HepG2 (cell line): Measurements from ENCODE around the gene ANO9. TPM values are rescaled to one million over a fixed set of nuclear protein-coding genes. Genes with fewer than 3 reads are reported as not detected.
"Not testable (repeated sequence)": the region's sequence is repeated elsewhere in the genome, so short reads cannot be mapped to it uniquely, and the experiment has no call there.

Source experiments
- ATAC-seq: fragments of 200-7000 bp; cut with Tn5 transposase; 3 replicates; pipeline ENCODE4 v1.9.1; 2020; ENCODE audit warnings: mild to moderate bottlenecking, moderate library complexity
- BruUV-seq: library from RNA; stranded (reverse); fragments of 400-500 nt; replicated peaks from 2 replicates; lab custom pipeline; 2021; lab: Mats Ljungman, UMichigan
- CTCF ChIA-PET: fragments of 300-600 bp; formaldehyde crosslinking; extraction: SDS; loops from one replicate; lab custom pipeline; 2021; ENCODE audit warnings: low total read pairs, inconsistent platforms, low intra/inter-chr PET ratio; lab: Yijun Ruan, JAX
- POLR2A ChIA-PET: fragments of 350-600 bp; sonication (Branson Sonifier 250); formaldehyde crosslinking; loops from one replicate; lab custom pipeline; 2020; ENCODE audit warnings: antibody characterized with exemption, inconsistent platforms; lab: Yijun Ruan, JAX
- DNase-seq: peaks from one replicate; pipeline ENCODE4 v3.0.0-alpha.2; 2015; ENCODE audit warnings: low spot score
- FAIRE-seq: peaks from 3 replicates; lab custom pipeline; 2011; peaks lifted over from hg19 to GRCh38; lab: Jason Lieb, UNC
- H2AFZ ChIP-seq: one replicate; pipeline ENCODE4 v1.6.1; 2011; ENCODE audit warnings: low read length, inconsistent platforms
- H3K27ac ChIP-seq: fragments of 300-600 bp; 3 replicates; pipeline ENCODE4 v1.8.0; 2011; ENCODE audit warnings: mixed run types, mild to moderate bottlenecking, mixed read lengths, low read length, inconsistent platforms; ENCODE audit not compliant: insufficient read depth; ENCODE audit errors: extremely low read length
- H3K27me3 ChIP-seq, 2 experiments: fragments of 200-600 bp in 1 of 2; 2 replicates in 1 of 2; 3 replicates in 1 of 2; pipeline versions ENCODE4 v1.6.0 to v1.8.0; 2011; ENCODE audit warnings: low read length in 2 of 2, mild to moderate bottlenecking in 2 of 2, moderate library complexity in 2 of 2, inconsistent platforms in 1 of 2; ENCODE audit not compliant: insufficient read depth in 2 of 2, control insufficient read depth in 1 of 2
- H3K36me3 ChIP-seq, 2 experiments: fragments of 200-600 bp in 1 of 2; replicated peaks in 1 of 2; 2 replicates in 1 of 2; 3 replicates in 1 of 2; pipeline versions ENCODE4 v1.5.1 to v1.8.0; 2011; ENCODE audit warnings: low read length in 2 of 2, inconsistent platforms in 1 of 2; ENCODE audit not compliant: insufficient read depth in 2 of 2, control insufficient read depth in 1 of 2
- H3K4me1 ChIP-seq: 2 replicates; pipeline ENCODE4 v1.5.1; 2012; ENCODE audit warnings: low read length, inconsistent platforms; ENCODE audit not compliant: insufficient read depth
- H3K4me2 ChIP-seq: 2 replicates; pipeline ENCODE4 v1.6.0; 2011; ENCODE audit warnings: low read depth, low read length, inconsistent platforms
- H3K4me3 ChIP-seq, 3 experiments: fragments of 200-600 bp in 1 of 3; sonication (generic), shearing (Covaris generic) in 1 of 3; replicated peaks in 1 of 3; 2 replicates each; pipeline ENCODE4 v1.5.1; 2011 to 2016; ENCODE audit warnings: low read length in 3 of 3, inconsistent platforms in 2 of 3, low read depth in 2 of 3, mild to moderate bottlenecking in 2 of 3, control low read depth in 1 of 3, mixed read lengths in 1 of 3; ENCODE audit not compliant: insufficient read depth in 1 of 3
- H3K79me2 ChIP-seq: one replicate; pipeline ENCODE4 v1.6.1; 2011; ENCODE audit warnings: low read length, inconsistent platforms; ENCODE audit not compliant: insufficient read depth
- H3K9ac ChIP-seq: 2 replicates; pipeline ENCODE4 v1.6.0; 2011; ENCODE audit warnings: mild to moderate bottlenecking, low read depth, low read length, inconsistent platforms; ENCODE audit not compliant: insufficient read depth
- H3K9me3 ChIP-seq: 2 replicates; pipeline ENCODE4 v1.5.1; 2012; ENCODE audit warnings: mild to moderate bottlenecking, low read length
- H4K20me1 ChIP-seq: 2 replicates; pipeline ENCODE4 v1.6.0; 2011; ENCODE audit warnings: inconsistent platforms, mild to moderate bottlenecking, low read length, moderate library complexity; ENCODE audit not compliant: insufficient read depth
- RELA ChIP-seq: sonication (generic); formaldehyde crosslinking; IDR thresholded peaks from 2 replicates; pipeline ENCODE4 v1.4.0; 2020; ENCODE audit warnings: missing genetic modification reagents
- SUZ12 ChIP-seq: fragments of 150-350 bp; IDR thresholded peaks from 2 replicates; pipeline ENCODE4 v1.6.1; 2014; ENCODE audit warnings: low read depth, low read length
- ZNF101 ChIP-seq: sonication (generic); formaldehyde crosslinking; IDR thresholded peaks from 2 replicates; pipeline ENCODE4 v1.4.0; 2020; ENCODE audit warnings: mild to moderate bottlenecking, low read depth, missing genetic modification reagents, borderline replicate concordance
- WGBS: methylation state at CpG from one replicate; pipeline ENCODE4 v1.1.6; 2017; ENCODE audit warnings: low lambda C conversion rate; 5-methylcytosine and 5-hydroxymethylcytosine counted together
- in situ Hi-C: cut with HindIII; loops from 2 replicates; pipeline ENCODE4 v1.10.0; 2017; ENCODE audit warnings: low pct_unique_long_range_greater_than_20kb; ENCODE audit not compliant: extremely low pct_ligation_motif_present
- intact Hi-C: fragments of 100-400 bp; cut with micrococcal nuclease; formaldehyde crosslinking; loops from one replicate; pipeline ENCODE4 v1.10.0; 2022; ENCODE audit not compliant: unreplicated experiment
- polyA plus RNA-seq, 8 experiments: library from polyadenylated mRNA; depleted of rRNA in 3 of 8; stranded (reverse) in 7 of 8; unstranded in 1 of 8; fragments of >200 nt; fragmentation: Illumina TruSeq in 4 of 8; extraction: Trizol in 4 of 8; gene quantifications; 2 replicates each; pipeline versions ENCODE4 v1.2.1 to v1.2.3, GENCODE V29; 2011 to 2016; ENCODE audit warnings: low read depth in 4 of 8, missing spikeins in 1 of 8, mixed read lengths in 1 of 8; ENCODE audit not compliant: insufficient read depth in 1 of 8
- total RNA-seq, 5 experiments: library from RNA; depleted of rRNA; stranded (reverse); fragments of >200 nt; fragmentation: Illumina TruSeq; extraction: Trizol; gene quantifications; 2 replicates each; pipeline ENCODE4 v1.2.3, GENCODE V29; 2016; ENCODE audit warnings: low read depth in 1 of 5

Gene ANO9
- total and polyA plus RNA-seq, 2 of the 13 experiments (the other 11 are each of a cell fraction or from before 2014, with no cell fraction given), result 8.9 to 14.3 TPM

GRCh38 chr11:412641-413119 is 29.1 kb downstream of the ANO9 start:
- in situ Hi-C loops (no loop called here), intact Hi-C loops (no loop called here)
- no peak overlapping the region for H2AFZ ChIP-seq
- TF ChIP-seq ZNF101, result no peak
- no peak for TF ChIP-seq RELA (CRISPR knock-in tag)
- no peak for TF ChIP-seq SUZ12
- H3K9me3 ChIP-seq, result no peaks in the 10 kb centered on the region
- ATAC-seq, result no peak
- H3K27ac ChIP-seq, result no peak overlapping the region
- H3K4me2 ChIP-seq, result no peak overlapping the region
- H4K20me1 ChIP-seq, result no peaks in the 10 kb centered on the region
- H3K9ac ChIP-seq, result no peak overlapping the region
- ChIA-PET CTCF (no interaction called here), POLR2A (interaction anchor here (1.1 kb wide), 1 partner anchor 36 kb away, joined by 4 read pairs; no protein-coding TSS in a partner anchor)
- H3K4me3 ChIP-seq, result no peak overlapping the region
- 38% methylated on average over 3 of the region's 15 CpGs for WGBS
- no peak for DNase-seq
- no peaks in the 10 kb centered on the region for H3K79me2 ChIP-seq
- H3K27me3 ChIP-seq, result peaks cover 2 to 10% of the 10 kb centered on the region in 2 experiments; a peak in 1 of 5 replicates
- peaks cover 68% of the 10 kb centered on the region for H3K4me1 ChIP-seq
- no peaks in the 10 kb centered on the region for H3K36me3 ChIP-seq
- no TSS peak for BruUV-seq
- FAIRE-seq, result no peak

- H3K36me3 ChIP-seq, H3K9me3 ChIP-seq, ATAC-seq, H3K4me3 ChIP-seq, CTCF ChIA-PET, H3K9ac ChIP-seq, H3K79me2 ChIP-seq, FAIRE-seq, intact Hi-C loops, H3K27ac ChIP-seq, H2AFZ ChIP-seq, H3K4me2 ChIP-seq, H4K20me1 ChIP-seq, in situ Hi-C loops, BruUV-seq, DNase-seq: not testable (repeated sequence)
- peaks cover 70% of the 10 kb centered on the region for H3K4me1 ChIP-seq
- POLR2A ChIA-PET, result interaction anchor here (1.3 to 3.8 kb wide), 2 partner anchors 14 to 37 kb away, joined by 4 to 31 read pairs; no protein-coding TSS in a partner anchor
- H3K27me3 ChIP-seq, result peaks cover 2 to 10% of the 10 kb centered on the region in 2 experiments; a peak in 1 of 5 replicates
- WGBS, result 73% methylated on average over 7 of the region's 11 CpGs
These were observed 30.3 kb downstream of the ANO9 start for GRCh38 chr11:411520-411919.

- POLR2A ChIA-PET, result interaction anchor here (0.8 to 3.8 kb wide), 4 partner anchors 12 to 37 kb away, joined by 3 to 31 read pairs (median 6); no protein-coding TSS in a partner anchor
- H3K36me3 ChIP-seq, H3K9ac ChIP-seq, CTCF ChIA-PET, H3K27me3 ChIP-seq, H3K27ac ChIP-seq, H4K20me1 ChIP-seq, DNase-seq, H3K79me2 ChIP-seq, H2AFZ ChIP-seq, BruUV-seq, in situ Hi-C loops, H3K4me2 ChIP-seq, ATAC-seq, FAIRE-seq, intact Hi-C loops, H3K9me3 ChIP-seq: not testable (repeated sequence)
- WGBS, result 17% methylated on average over 2 of the region's 13 CpGs
- peak overlapping the region in 1 of 3 experiments; percentile 68; a peak in 1 of 6 replicates for H3K4me3 ChIP-seq
- H3K4me1 ChIP-seq, result peaks cover 62% of the 10 kb centered on the region
These were observed 31.1 kb downstream of the ANO9 start for GRCh38 chr11:410711-411110.
